ENCODE data around the gene DUOX1.

DUOX1 gene

DNA sequence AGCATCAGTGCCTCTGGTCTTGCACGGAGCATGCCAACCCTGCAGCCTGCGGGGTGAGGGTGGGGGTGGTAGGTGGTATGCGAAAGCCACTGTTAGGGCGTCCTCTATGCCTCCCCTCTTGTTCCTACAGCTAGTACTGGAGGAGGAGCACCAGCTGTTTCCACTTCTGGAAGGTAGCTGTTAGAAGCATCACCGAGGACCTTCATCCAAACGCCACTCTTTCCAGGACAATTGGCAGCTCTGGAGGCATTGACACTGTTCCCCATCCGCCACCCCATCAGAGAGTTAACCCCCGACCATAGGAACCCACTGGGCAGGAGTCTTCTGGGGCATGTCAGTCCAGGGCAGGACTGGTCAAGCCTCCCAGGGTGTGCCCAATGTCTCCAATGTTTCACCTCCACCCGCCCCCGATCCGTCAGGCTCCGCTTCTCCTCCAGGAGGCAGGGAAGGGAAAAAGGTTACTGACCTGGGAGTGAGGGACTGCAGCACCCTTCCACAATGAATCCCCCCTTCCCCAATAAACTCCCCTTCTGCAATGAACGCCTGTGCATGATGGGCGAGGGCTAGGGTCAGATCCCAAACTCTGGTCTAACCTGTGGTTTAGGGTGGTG lies 16.3 kb upstream of the DUOX1 start:
- Histone ChIP-seq H3K27me3 (ENCODE audit: insufficient read depth, insufficient read length) (peaks cover 80% of the 10 kb centered on the region), H3K4me3 (ENCODE audit: insufficient read length, low read depth) (peak overlapping the region; percentile 43), H3K36me3 (ENCODE audit: insufficient read depth, insufficient read length, low read length) (no peaks in the 10 kb centered on the region), H3K9me3 (ENCODE audit: insufficient read depth, low read length) (no peaks in the 10 kb centered on the region), H3K9ac (ENCODE audit: insufficient read length, low read depth) (peak overlapping the region; percentile 56), H3K4me1 (ENCODE audit: insufficient read depth, insufficient read length) (peaks cover 3% of the 10 kb centered on the region)
- no peak for DNase-seq (ENCODE audit: low read depth, low spot score)
- no peak for TF ChIP-seq ZNF274 (IDR thresholded peaks at IDR 0.05; ENCODE audit: low read depth, low read length)
- no peak for TF ChIP-seq YY1 (IDR thresholded peaks at IDR 0.05; ENCODE audit: insufficient read depth, insufficient read length)
- TF ChIP-seq SUZ12 (IDR thresholded peaks at IDR 0.05; ENCODE audit: extremely low read depth, insufficient read depth, insufficient read length), result no peak

DNA sequence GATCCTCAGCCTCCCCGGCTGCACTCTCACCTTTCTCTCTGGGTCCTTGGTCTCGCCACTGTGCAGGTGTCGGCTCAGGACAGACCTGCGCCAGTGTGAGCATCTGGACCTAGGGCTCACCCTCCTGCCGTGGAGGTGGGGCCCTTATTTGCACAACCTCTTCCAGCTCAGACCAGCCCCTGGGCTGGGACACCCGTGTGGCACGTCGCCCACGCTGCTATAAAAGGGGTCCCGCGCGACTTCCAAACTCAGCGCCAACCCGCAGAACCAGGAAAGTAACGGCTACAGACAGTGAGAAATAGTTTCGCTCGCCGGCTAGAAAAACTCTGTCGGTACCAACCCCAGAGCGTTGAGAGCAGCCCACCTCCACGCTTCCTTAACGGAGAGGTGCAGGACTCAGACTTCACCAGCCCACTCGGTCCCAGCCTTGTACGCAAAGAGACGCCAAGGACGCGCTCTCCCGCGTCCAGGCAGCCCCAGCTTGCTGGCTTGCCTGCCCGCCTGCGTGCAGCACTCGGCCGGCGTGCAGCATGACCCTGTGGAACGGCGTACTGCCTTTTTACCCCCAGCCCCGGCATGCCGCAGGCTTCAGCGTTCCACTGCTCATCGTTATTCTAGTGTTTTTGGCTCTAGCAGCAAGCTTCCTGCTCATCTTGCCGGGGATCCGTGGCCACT lies 15.6 kb upstream of the DUOX1 start, which contains the start of the genes DUOX2 and DUOXA2:
Gene DUOX2 (minus strand): TSS at position 97 of the 675 bp plus-strand sequence. CDS start 761 bp downstream, outside the sequence.
Gene DUOXA2 (plus strand): TSS at position 251 of the 675 bp plus-strand sequence. CDS start 280 bp downstream, at position 531.
- H3K4me3 ChIP-seq (ENCODE audit: insufficient read length, low read depth), result peak within 1 kb of the TSS; percentile 43
- no peak for DNase-seq (ENCODE audit: low read depth, low spot score)
- peaks cover 80% of the 10 kb centered on the region for H3K27me3 ChIP-seq (ENCODE audit: insufficient read depth, insufficient read length)
- H3K36me3 ChIP-seq (ENCODE audit: insufficient read depth, insufficient read length, low read length), result no peaks in the 10 kb centered on the region
- H3K4me1 ChIP-seq (ENCODE audit: insufficient read depth, insufficient read length), result peaks cover 3% of the 10 kb centered on the region
- peak; percentile 73 for TF ChIP-seq SUZ12 (IDR thresholded peaks at IDR 0.05; ENCODE audit: extremely low read depth, insufficient read depth, insufficient read length)
- no peak for TF ChIP-seq YY1 (IDR thresholded peaks at IDR 0.05; ENCODE audit: insufficient read depth, insufficient read length)
- H3K9ac ChIP-seq (ENCODE audit: insufficient read length, low read depth), result peak within 1 kb of the TSS; percentile 56
- H3K9me3 ChIP-seq (ENCODE audit: insufficient read depth, low read length), result no peaks in the 10 kb centered on the region

DNA sequence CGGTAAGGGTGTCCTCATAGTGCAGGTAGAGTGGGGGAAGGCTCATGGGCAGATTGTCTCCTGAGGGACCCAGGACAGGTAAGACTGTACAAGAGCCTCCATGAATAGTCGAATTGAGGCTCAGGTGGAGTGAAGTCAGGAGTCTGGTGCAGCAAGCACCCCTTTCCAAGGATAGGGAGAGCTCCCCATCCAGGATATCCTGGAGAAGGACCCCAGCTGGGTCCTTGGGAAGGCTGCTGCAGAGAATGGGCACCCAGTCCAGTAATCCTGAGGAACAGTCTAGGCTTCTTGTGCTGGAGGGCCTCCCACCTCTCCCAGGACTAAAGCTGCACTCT lies 15.1 kb upstream of the DUOX1 start:
- Histone ChIP-seq H3K9me3 (ENCODE audit: insufficient read depth, low read length) (no peaks in the 10 kb centered on the region), H3K4me3 (ENCODE audit: insufficient read length, low read depth) (no peak overlapping the region), H3K36me3 (ENCODE audit: insufficient read depth, insufficient read length, low read length) (no peaks in the 10 kb centered on the region), H3K4me1 (ENCODE audit: insufficient read depth, insufficient read length) (peaks cover 3% of the 10 kb centered on the region), H3K27me3 (ENCODE audit: insufficient read depth, insufficient read length) (peaks cover 78% of the 10 kb centered on the region), H3K9ac (ENCODE audit: insufficient read length, low read depth) (no peak overlapping the region)
- DNase-seq (ENCODE audit: low read depth, low spot score), result no peak
- TF ChIP-seq SUZ12 (IDR thresholded peaks at IDR 0.05; ENCODE audit: extremely low read depth, insufficient read depth, insufficient read length), result no peak
- no peak for TF ChIP-seq YY1 (IDR thresholded peaks at IDR 0.05; ENCODE audit: insufficient read depth, insufficient read length)
- TF ChIP-seq ZNF274 (IDR thresholded peaks at IDR 0.05; ENCODE audit: low read depth, low read length), result no peak

DNA sequence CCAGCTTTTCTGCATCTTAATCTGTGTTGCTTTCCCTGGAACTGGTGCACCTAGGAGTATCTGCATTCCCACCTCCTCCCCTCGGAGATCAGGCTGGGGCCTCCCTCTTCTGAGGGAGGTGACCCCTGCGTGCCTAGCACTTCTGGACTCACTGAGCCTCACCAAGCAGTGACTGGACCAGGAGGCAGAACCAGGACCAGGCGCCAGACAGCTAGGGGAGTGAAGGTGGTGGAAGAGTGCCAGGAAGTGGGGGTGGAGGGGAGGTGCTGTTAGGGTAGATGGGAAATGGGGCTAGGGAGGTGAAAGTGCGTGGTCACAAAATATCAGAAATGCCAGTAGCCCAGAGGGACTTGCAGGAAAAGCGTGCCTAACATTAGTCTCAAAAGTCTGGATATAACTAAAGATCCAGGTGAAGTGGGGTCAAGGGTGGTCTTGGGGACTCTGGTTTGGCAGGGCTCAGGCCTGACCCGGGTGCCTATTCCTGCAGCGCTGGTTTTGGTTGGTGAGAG lies 14.4 kb upstream of the DUOX1 start:
- peaks cover 72% of the 10 kb centered on the region for H3K27me3 ChIP-seq (ENCODE audit: insufficient read depth, insufficient read length)
- TF ChIP-seq ZNF274 (IDR thresholded peaks at IDR 0.05; ENCODE audit: low read depth, low read length), result no peak
- no peak for DNase-seq (ENCODE audit: low read depth, low spot score)
- H3K36me3 ChIP-seq (ENCODE audit: insufficient read depth, insufficient read length, low read length), result no peaks in the 10 kb centered on the region
- no peak overlapping the region for H3K9ac ChIP-seq (ENCODE audit: insufficient read length, low read depth)
- no peaks in the 10 kb centered on the region for H3K9me3 ChIP-seq (ENCODE audit: insufficient read depth, low read length)
- peaks cover 3% of the 10 kb centered on the region for H3K4me1 ChIP-seq (ENCODE audit: insufficient read depth, insufficient read length)
- no peak overlapping the region for H3K4me3 ChIP-seq (ENCODE audit: insufficient read length, low read depth)

DNA sequence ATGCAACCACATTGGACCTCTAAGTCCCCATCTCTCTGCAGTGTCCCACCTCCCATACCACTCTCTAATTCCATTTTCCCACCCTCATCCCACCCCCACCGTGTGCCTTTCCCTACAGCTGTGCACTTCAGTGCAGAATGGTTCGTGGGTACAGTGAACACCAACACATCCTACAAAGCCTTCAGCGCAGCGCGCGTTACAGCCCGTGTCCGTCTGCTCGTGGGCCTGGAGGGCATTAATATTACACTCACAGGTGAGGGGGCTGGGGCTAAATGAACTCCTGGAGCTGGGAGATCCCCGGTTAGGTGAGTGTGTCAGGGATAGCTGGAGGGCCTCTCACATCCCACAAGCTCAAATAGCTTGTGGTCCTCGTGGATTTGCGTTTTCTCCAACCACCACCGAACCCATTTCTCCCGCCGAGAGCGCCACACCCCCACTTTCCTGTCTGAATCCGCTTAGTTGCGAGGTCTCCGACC lies 13.8 kb upstream of the DUOX1 start:
- Histone ChIP-seq H3K36me3 (ENCODE audit: insufficient read depth, insufficient read length, low read length) (no peaks in the 10 kb centered on the region), H3K4me3 (ENCODE audit: insufficient read length, low read depth) (no peak overlapping the region), H3K9me3 (ENCODE audit: insufficient read depth, low read length) (no peaks in the 10 kb centered on the region), H3K9ac (ENCODE audit: insufficient read length, low read depth) (no peak overlapping the region), H3K27me3 (ENCODE audit: insufficient read depth, insufficient read length) (peaks cover 68% of the 10 kb centered on the region), H3K4me1 (ENCODE audit: insufficient read depth, insufficient read length) (peaks cover 3% of the 10 kb centered on the region)
- DNase-seq (ENCODE audit: low read depth, low spot score), result no peak
- no peak for TF ChIP-seq SUZ12 (IDR thresholded peaks at IDR 0.05; ENCODE audit: extremely low read depth, insufficient read depth, insufficient read length)

DNA sequence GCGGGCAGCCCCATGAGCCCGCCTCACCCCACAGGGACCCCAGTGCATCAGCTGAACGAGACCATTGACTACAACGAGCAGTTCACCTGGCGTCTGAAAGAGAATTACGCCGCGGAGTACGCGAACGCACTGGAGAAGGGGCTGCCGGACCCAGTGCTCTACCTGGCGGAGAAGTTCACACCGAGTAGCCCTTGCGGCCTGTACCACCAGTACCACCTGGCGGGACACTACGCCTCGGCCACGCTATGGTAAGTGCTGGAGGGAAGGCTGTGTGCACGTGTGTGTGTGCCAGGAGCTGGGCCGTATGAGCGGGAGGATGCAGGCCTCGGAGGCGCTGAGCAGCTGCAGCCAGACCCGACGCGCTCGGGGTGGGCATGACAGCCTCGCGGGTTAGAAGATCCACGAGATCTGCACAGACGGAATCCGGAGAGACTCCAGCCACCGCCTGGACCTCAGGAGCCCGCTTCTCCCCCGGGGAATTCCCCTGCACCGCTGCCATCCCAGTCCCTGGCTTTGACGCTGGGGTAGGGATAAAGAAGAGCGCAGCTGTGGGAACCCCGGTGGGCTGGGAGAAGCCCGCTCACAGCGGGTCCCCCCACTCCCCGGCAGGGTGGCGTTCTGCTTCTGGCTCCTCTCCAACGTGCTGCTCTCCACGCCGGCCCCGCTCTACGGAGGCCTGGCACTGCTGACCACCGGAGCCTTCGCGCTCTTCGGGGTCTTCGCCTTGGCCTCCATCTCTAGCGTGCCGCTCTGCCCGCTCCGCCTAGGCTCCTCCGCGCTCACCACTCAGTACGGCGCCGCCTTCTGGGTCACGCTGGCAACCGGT lies 13.1 kb upstream of the DUOX1 start:
- no peak for DNase-seq (ENCODE audit: low read depth, low spot score)
- H3K4me3 ChIP-seq (ENCODE audit: insufficient read length, low read depth), result no peak overlapping the region
- peaks cover 63% of the 10 kb centered on the region for H3K27me3 ChIP-seq (ENCODE audit: insufficient read depth, insufficient read length)
- no peak overlapping the region for H3K9ac ChIP-seq (ENCODE audit: insufficient read length, low read depth)
- H3K4me1 ChIP-seq (ENCODE audit: insufficient read depth, insufficient read length), result peaks cover 3% of the 10 kb centered on the region
- no peaks in the 10 kb centered on the region for H3K36me3 ChIP-seq (ENCODE audit: insufficient read depth, insufficient read length, low read length)
- TF ChIP-seq SUZ12 (IDR thresholded peaks at IDR 0.05; ENCODE audit: extremely low read depth, insufficient read depth, insufficient read length), result no peak
- no peaks in the 10 kb centered on the region for H3K9me3 ChIP-seq (ENCODE audit: insufficient read depth, low read length)
